VCaP (cell line): ENCODE data around the gene RPAP2.

Experiments
- H3K27ac ChIP-seq: fragments of 450-650 bp; 2 replicates; pipeline ENCODE4 v1.5.1; 2017
- TF ChIP-seq, protein P1 (sequence below): fragments of 450-650 bp; conservative IDR thresholded peaks from 2 replicates; pipeline ENCODE4 v1.5.1; 2017; ENCODE audit warnings: mild to moderate bottlenecking, moderate library complexity

Gene RPAP2

DNA sequence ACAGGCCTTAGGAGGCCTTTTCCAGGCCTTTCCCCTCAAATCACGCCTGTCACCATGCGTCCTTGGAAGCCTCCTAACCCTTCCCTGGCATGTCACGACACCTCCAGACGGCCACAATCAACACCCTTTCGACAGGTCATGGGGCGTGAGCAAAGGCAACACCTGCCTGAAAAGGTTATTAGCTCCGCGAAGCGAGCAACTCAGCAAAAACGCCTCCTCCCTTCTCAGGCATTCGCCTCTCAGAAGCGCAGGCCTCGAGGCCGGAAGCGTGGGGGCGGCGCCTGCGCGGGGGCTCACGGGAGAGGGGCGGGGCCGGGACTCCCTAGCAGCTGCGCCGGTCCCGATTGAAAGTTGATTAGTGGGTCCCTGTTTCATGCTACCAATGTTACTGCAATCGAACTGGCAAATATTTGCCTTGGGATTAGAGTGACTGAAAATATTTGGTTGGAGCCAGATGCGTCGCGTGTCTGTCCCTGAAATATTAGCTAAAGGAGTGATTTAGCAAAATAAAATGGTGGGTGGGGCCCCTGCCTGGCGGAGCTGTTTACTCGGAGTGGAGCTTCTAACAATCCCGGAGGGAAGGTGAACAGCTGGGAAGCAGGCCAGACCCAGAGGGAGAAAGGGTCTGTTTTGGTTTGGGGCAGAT, 143.0 kb downstream of the RPAP2 start:
- H3K27ac ChIP-seq, result no peak overlapping the region
- TF ChIP-seq, protein P1, sequence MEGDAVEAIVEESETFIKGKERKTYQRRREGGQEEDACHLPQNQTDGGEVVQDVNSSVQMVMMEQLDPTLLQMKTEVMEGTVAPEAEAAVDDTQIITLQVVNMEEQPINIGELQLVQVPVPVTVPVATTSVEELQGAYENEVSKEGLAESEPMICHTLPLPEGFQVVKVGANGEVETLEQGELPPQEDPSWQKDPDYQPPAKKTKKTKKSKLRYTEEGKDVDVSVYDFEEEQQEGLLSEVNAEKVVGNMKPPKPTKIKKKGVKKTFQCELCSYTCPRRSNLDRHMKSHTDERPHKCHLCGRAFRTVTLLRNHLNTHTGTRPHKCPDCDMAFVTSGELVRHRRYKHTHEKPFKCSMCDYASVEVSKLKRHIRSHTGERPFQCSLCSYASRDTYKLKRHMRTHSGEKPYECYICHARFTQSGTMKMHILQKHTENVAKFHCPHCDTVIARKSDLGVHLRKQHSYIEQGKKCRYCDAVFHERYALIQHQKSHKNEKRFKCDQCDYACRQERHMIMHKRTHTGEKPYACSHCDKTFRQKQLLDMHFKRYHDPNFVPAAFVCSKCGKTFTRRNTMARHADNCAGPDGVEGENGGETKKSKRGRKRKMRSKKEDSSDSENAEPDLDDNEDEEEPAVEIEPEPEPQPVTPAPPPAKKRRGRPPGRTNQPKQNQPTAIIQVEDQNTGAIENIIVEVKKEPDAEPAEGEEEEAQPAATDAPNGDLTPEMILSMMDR, result no peak

GRCh38 chr1:92442351-92442750, 143.5 kb downstream of the RPAP2 start:
- TF ChIP-seq, protein P1, result no peak
- no peak overlapping the region for H3K27ac ChIP-seq

GRCh38 chr1:92443893-92444292, 145.0 kb downstream of the RPAP2 start:
- peak overlapping the region; percentile 29; the same call in 1 of the 2 replicates for H3K27ac ChIP-seq
- TF ChIP-seq, protein P1, result no peak

- H3K27ac ChIP-seq, result peak overlapping the region; percentile 29; the same call in 1 of the 2 replicates
- TF ChIP-seq, protein P1, result no peak
Observed at GRCh38 chr1:92444351-92444750, 145.5 kb downstream of the RPAP2 start.

DNA sequence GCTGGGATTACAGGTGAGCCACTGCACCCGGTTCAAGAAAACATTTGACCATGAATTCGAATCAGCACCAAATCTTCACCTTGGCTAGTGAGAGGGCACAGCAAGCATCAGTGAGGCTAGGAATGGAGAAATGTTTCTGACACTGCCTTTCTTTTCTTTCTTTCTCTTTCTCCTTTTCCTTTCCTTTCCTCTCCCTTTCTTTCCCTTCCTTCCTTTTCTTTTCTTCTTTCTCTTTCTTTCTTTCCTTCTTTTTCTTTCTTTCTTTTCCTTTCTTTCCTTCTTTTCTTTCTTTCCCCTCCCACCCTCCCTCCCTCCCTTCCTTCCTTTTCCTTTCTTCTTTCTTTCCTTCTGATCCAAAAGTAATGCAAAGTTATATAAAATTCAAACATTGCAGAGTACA, 147.0 kb downstream of the RPAP2 start:
- H3K27ac ChIP-seq, result no peak overlapping the region
- TF ChIP-seq, protein P1, result no peak

DNA sequence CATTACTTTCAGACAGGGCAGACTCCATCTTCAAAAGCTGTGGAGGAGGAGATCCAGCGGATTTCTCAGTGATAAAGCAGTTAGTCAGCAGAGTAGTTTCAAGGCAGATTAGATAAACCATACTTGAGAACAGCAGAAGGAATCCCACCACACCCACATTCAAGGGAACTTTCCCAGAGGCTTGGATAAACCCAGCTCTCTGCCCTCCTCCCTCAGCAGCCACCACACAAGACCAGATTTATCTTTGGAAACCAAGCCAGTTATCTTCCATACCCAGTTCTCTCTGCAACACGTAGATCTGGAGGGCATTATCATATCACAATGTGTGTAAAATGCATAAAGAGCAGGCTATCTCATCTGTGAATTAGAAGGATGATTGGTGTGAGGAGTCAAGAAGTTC, 147.7 kb downstream of the RPAP2 start:
- no peak overlapping the region for H3K27ac ChIP-seq
- TF ChIP-seq, protein P1, result no peak

GRCh38 chr1:92447033-92447681, 148.3 kb downstream of the RPAP2 start:
- H3K27ac ChIP-seq, result no peak overlapping the region
- TF ChIP-seq, protein P1, result no peak
